ENCODE data around the gene HAUS3.

GRCh38 chr4:2284934-2285612, 43.2 kb upstream of the HAUS3 start:
- TF ChIP-seq, protein P1, sequence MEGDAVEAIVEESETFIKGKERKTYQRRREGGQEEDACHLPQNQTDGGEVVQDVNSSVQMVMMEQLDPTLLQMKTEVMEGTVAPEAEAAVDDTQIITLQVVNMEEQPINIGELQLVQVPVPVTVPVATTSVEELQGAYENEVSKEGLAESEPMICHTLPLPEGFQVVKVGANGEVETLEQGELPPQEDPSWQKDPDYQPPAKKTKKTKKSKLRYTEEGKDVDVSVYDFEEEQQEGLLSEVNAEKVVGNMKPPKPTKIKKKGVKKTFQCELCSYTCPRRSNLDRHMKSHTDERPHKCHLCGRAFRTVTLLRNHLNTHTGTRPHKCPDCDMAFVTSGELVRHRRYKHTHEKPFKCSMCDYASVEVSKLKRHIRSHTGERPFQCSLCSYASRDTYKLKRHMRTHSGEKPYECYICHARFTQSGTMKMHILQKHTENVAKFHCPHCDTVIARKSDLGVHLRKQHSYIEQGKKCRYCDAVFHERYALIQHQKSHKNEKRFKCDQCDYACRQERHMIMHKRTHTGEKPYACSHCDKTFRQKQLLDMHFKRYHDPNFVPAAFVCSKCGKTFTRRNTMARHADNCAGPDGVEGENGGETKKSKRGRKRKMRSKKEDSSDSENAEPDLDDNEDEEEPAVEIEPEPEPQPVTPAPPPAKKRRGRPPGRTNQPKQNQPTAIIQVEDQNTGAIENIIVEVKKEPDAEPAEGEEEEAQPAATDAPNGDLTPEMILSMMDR (IDR thresholded peaks at IDR 0.05; ENCODE audit: low read depth, low read length, missing input control), result no peak
- no peak for TF ChIP-seq JUND (IDR thresholded peaks at IDR 0.05)
- TF ChIP-seq SP1 (IDR thresholded peaks at IDR 0.05), result no peak
- TF ChIP-seq REST (IDR thresholded peaks at IDR 0.05), result no peak
- no peak for TF ChIP-seq ZBTB33 (IDR thresholded peaks at IDR 0.05)
- TF ChIP-seq RAD21 (IDR thresholded peaks at IDR 0.05), result no peak
- no peak for TF ChIP-seq EGR1 (IDR thresholded peaks at IDR 0.05; ENCODE audit: low read depth in 2 of 2)
- no peak for TF ChIP-seq FOXA1 (IDR thresholded peaks at IDR 0.05)
- TF ChIP-seq YY1 (IDR thresholded peaks at IDR 0.05), result no peak

All from liver (tissue), 3 donors.